GM10248 (cell line): Measurements from ENCODE around the gene NAA40.

Experiments
- CTCF ChIA-PET: fragments of 300-600 bp; sonication (Branson Sonifier 250); formaldehyde crosslinking; extraction: SDS; loops from one replicate; lab custom pipeline; 2021; ENCODE audit warnings: antibody characterized with exemption; lab: Yijun Ruan, JAX
- POLR2A ChIA-PET: fragments of 350-650 bp; sonication (Branson Sonifier 250); formaldehyde crosslinking; extraction: SDS; loops from one replicate; lab custom pipeline; 2020; ENCODE audit warnings: antibody characterized with exemption; lab: Yijun Ruan, JAX
- DNase-seq: peaks from one replicate; pipeline ENCODE4 v3.0.0; 2012; ENCODE audit errors: extremely low spot score
- TF ChIP-seq, protein P1 (sequence below): IDR thresholded peaks from 2 replicates; pipeline ENCODE4 v1.5.1; 2012; ENCODE audit warnings: mild to moderate bottlenecking, low read depth; ENCODE audit errors: extremely low read depth, missing control alignments, control extremely low read depth

NAA40 gene

DNA sequence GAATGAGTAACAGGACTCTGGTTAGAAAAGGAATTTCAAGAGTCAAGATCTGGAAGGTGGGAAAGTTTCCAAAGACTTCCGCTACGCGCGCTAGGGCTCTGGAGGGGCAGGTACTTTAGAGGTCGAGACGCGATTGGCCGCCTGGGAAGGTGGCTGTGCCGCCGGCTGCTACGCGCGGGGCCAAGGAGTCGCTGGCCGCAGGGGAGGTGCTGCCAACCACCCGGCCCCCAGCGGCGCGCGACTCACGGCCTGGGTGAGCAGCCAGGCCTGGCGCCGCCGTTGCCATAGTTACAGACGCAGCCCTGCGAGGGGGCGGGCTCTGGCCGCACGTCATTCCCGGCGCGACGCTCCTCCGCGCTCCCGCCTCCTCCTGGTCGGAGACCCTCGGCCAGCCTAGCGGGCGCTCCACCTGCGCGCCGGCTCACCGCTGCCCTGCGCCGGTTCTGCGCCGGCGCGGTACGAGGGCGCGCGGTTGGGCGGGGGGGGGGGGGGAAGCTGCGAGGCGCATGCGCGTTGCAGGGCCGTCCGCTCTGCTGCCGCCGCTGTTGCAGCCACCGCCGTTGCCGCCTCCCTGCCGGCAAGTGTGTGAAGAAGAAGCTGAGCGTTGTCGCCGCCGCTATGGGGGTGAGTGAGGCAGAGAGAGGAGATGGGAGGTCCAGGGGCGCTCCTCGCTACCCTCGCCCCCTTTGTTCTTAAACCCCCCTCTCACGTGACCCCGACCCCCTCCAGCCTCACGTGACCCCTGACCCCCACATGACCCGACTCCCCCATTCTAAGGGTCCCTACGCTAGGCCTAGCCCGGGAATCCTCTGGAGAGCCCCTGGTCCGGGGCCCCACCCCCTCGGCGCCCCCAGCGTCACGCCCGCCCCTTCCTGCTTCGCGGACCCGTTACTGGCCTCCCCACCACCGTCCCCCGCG is at the start of gene NAA40:
TSS of gene NAA40 (plus strand) at position 524 of the 918 bp plus-strand sequence. CDS start at position 619, 95 bp downstream.
- peak; percentile 99 for DNase-seq
- POLR2A ChIA-PET: interaction anchor here (0.6 to 0.9 kb wide), 4 partner anchors 13 to 380 kb away, joined by 3 to 4 read pairs (median 3); partner anchors contain the start of gene RCOR2
- CTCF ChIA-PET: interaction anchor here (1.0 to 2.1 kb wide), 3 partner anchors 18 to 102 kb away, joined by 4 to 6 read pairs (median 4); no protein-coding TSS in a partner anchor
- TF ChIP-seq, protein P1, sequence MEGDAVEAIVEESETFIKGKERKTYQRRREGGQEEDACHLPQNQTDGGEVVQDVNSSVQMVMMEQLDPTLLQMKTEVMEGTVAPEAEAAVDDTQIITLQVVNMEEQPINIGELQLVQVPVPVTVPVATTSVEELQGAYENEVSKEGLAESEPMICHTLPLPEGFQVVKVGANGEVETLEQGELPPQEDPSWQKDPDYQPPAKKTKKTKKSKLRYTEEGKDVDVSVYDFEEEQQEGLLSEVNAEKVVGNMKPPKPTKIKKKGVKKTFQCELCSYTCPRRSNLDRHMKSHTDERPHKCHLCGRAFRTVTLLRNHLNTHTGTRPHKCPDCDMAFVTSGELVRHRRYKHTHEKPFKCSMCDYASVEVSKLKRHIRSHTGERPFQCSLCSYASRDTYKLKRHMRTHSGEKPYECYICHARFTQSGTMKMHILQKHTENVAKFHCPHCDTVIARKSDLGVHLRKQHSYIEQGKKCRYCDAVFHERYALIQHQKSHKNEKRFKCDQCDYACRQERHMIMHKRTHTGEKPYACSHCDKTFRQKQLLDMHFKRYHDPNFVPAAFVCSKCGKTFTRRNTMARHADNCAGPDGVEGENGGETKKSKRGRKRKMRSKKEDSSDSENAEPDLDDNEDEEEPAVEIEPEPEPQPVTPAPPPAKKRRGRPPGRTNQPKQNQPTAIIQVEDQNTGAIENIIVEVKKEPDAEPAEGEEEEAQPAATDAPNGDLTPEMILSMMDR: no peak

DNA sequence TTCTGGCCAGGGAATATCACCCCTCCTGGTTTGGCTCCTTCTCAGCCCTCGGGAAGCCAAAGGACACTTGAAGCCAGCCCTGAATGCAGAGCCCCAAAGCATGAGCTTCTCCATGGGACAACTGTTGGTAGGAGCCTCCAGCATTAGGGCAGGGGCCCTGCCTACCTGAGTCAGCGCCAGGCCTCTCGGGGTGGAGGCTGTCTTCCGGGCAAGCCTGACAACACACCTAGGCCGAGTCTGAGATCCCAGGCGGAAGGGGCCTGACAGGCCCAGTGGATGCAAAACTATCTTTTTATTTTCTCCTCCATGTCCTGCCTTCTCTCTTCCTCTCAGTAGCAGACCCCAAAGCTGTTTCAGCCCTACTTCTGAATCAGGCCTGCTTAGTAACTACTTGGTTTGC is 49.5 kb upstream of the NAA40 start:
- TF ChIP-seq, protein P1: no peak
- POLR2A ChIA-PET: no interaction called here
- no peak for DNase-seq
- CTCF ChIA-PET: interaction anchor here (1.9 kb wide), 1 partner anchor 52 kb away, joined by 5 read pairs; no protein-coding TSS in a partner anchor

DNA sequence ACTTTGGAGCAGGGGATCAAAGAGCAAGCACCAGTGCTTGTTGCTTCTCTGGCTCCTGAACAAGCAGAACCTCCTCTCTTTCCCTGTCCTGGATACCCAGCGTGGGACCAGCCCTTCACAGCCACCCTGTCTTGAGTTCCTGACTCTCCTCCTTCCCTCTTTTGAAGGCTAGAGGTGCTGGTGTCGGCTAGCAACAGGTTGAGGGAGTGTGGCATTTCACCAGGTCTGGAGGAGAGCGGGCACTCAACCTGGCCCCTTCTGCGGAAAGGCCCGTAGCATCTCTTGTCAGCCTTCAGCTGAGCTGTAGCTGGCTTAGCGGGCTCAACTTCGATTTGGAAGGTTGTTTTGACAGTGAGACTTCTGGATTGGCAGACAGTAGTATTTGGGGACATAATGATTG is 48.4 kb upstream of the NAA40 start:
- TF ChIP-seq, protein P1: no peak
- ChIA-PET POLR2A (no interaction called here), CTCF (interaction anchor here (0.9 to 1.9 kb wide), 2 partner anchors 16 to 53 kb away, joined by 3 to 5 read pairs; no protein-coding TSS in a partner anchor)
- DNase-seq: no peak

DNA sequence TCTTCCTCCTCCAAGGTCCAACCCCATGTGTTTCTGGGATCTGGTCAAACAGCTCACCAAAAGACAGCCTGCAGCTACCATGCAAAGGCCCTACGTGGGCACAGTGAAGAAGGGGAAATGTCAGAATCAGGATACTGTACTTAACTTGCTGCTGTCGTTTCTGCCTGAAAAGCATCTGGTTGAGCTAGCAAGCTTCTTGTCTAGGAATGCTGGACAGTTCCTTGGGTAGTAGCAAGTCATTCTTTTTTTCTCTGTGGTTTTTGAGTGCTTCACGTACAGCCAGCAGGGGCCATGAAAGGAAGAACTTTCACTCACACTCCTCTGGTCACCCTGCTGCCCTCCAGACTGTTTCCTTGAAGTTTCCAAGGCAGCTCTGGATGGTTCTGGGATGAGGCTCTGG is 46.6 kb upstream of the NAA40 start:
- no peak for DNase-seq
- ChIA-PET POLR2A (no interaction called here), CTCF (interaction anchor here (0.8 to 2.2 kb wide), 7 partner anchors 9 to 124 kb away, joined by 3 to 6 read pairs (median 4); partner anchors contain the start of gene ZFTA)
- TF ChIP-seq, protein P1: no peak

DNA sequence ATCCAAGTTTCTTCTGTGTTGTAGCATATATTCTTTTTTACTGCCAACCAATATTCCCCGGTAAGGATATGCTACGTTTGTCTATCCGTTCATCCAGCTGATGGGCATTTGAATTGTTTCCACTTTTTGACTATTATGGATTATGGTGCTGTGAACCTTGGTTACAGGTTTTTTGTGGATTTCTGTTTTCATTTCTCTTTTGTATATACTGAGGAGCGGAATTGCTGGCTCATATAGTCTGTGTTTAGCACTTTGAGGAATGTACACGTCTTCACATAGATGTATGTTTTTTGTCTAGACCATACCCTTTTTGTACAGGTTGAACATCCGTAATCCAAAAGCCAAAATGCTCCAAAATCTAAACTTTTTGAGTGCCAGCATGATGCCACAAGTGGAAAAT is 45.4 kb upstream of the NAA40 start:
- ChIA-PET POLR2A (no interaction called here), CTCF (interaction anchor here (1.5 to 2.2 kb wide), 3 partner anchors 17 to 125 kb away, joined by 3 to 6 read pairs (median 5); partner anchors contain the start of gene ZFTA)
- no peak for DNase-seq
- TF ChIP-seq, protein P1: no peak

DNA sequence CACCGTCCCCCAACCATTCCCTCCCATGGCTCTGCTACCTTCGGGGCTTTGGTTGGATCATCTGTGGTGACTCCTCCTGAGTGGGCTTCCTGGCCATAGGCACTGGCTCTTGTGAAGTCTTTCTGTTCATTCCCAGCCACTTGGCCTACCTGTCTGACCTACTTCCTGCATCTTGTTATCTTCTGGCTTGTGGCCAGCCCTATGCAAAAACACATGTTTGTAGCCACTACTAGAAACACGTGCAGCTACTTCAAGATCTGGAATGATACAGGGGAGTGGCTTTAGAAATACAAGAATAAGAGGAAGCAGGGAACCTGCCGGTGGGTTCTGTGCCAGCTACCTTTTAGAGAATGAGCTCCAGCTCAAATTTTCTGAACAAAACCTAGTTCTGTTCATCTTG is 42.7 kb upstream of the NAA40 start:
- TF ChIP-seq, protein P1: no peak
- ChIA-PET CTCF (interaction anchor here (1.3 to 2.6 kb wide), 2 partner anchors 10 to 105 kb away, joined by 3 to 7 read pairs; no protein-coding TSS in a partner anchor), POLR2A (no interaction called here)
- DNase-seq: no peak
